ENCODE data around the gene ACTL8. TPM values are rescaled to one million over a fixed set of nuclear protein-coding genes. Genes with fewer than 3 reads are reported as not detected.
"Not testable (repeated sequence)": the region's sequence is repeated elsewhere in the genome, so short reads cannot be mapped to it uniquely, and the experiment has no call there.

Gene ACTL8
- total and polyA plus RNA-seq, 5 donors, result not detected

DNA sequence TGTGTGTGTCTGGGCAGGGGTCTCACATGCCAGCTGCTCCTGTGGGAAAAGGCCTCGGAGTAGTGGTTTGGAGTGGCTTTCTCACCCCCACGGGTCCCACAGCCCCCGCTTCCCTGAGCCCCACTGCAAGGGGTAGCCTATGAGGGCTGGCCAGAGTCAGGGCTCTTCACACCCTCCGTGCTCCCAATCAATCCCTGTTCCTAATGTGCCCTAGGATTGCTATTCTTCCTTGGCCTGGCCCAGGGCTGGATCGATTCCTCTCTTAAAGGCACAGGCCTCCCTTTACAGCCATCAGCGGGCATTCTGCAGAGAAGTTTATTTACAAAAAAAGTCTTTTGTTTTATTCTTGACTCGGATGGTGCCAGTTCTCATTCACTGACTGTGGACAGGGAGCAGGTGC is 19.3 kb upstream of the ACTL8 start:
- 59% methylated on average over 7 of the region's 7 CpGs for WGBS
- ATAC-seq, result no peak
- H3K27me3 ChIP-seq (ENCODE audit: control insufficient read depth, insufficient read depth), result peaks cover 3% of the 10 kb centered on the region

DNA sequence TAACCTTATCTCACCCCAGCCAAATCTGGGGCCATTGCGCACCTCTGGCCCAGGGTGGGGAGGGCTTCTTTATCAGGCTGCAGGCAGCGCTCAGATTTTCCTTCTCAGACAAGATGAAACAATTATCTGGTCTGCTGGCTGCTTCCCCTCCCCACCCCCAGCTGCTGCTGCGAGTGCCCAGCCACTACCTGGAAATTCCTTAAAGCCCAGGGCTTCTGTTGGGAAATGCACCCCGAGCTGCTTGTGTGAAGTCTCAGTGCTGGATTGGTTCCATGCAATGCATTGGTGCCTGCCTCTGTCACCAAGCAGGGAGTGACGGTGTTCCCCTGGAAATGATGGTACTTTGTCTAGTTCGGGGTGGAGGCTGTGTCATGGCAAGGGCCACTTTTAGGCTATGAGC is 18.5 kb upstream of the ACTL8 start:
- peaks cover 3% of the 10 kb centered on the region for H3K27me3 ChIP-seq (ENCODE audit: control insufficient read depth, insufficient read depth)
- H3K4me1 ChIP-seq (ENCODE audit: control insufficient read depth, insufficient read depth, low read length), result no peaks in the 10 kb centered on the region
- no peaks in the 10 kb centered on the region for H3K9me3 ChIP-seq (ENCODE audit: control insufficient read depth, low read length)
- no peak for ATAC-seq
- intact Hi-C loops (cut with DNase I), result no loop called here
- DNase-seq, result no peak
- 77% methylated on average over 6 of the region's 6 CpGs for WGBS
- H3K4me3 ChIP-seq (ENCODE audit: low read length), result no peak overlapping the region
- no peak overlapping the region for H3K27ac ChIP-seq (ENCODE audit: low read length)

More for the DNA sequence above, 19.3 kb upstream of the ACTL8 start:
- no peaks in the 10 kb centered on the region for H3K4me1 ChIP-seq (ENCODE audit: control insufficient read depth, insufficient read depth, low read length)
- no peak overlapping the region for H3K27ac ChIP-seq (ENCODE audit: low read length)
- H3K9me3 ChIP-seq (ENCODE audit: control insufficient read depth, low read length), result no peaks in the 10 kb centered on the region
- no peak for DNase-seq
- intact Hi-C loops (cut with DNase I), result no loop called here
- no peak overlapping the region for H3K4me3 ChIP-seq (ENCODE audit: low read length)

DNA sequence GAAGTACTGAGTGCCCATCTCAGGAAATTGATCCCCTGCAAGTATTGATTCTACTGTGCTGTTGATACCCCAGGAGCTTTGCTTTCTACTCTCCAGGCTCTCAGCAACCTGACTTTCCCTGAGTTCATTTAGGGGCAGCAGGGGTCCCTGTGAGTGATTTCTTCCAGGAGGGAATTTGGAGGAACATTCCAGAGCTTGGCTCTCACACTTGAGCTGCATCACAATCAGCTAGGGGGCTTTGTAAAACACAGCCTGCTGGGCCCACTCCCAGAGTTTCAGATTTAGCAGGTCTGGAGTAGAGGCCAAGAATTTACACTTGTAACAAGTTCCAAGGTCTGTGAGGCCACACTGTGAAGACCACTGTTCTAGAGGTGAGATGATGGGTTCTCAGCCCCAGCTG is 16.1 kb upstream of the ACTL8 start:
- DNase-seq (no peak), ATAC-seq (no peak)
- no peaks in the 10 kb centered on the region for H3K9me3 ChIP-seq (ENCODE audit: control insufficient read depth, low read length)
- no peak overlapping the region for H3K4me3 ChIP-seq (ENCODE audit: low read length)
- H3K27ac ChIP-seq (ENCODE audit: low read length), result no peak overlapping the region
- intact Hi-C loops (cut with DNase I), result no loop called here
- H3K4me1 ChIP-seq (ENCODE audit: control insufficient read depth, insufficient read depth, low read length), result no peaks in the 10 kb centered on the region
- H3K27me3 ChIP-seq (ENCODE audit: control insufficient read depth, insufficient read depth), result peaks cover 3% of the 10 kb centered on the region

DNA sequence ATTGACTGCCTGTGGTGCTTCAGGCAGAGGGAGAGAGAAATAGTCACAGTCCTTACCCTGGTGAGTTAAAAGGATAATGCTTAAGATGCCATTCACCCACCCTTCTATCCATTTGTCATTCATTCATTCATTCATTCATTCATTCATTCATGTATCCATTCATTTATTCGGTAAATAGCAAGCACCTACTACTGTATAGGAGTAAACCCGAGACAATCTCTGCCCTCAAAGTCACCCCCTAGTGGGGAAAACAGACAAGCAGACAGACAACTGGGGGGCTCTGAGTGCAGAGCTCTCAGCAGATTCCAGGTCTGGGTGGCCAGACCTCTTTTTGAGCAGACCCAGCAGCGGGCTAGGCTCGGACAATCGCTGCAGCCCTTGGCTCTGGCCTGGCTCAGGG is 14.1 kb upstream of the ACTL8 start:
- 70% methylated on average over 5 of the region's 5 CpGs for WGBS
- Histone ChIP-seq H3K4me3 (ENCODE audit: low read length) (no peak overlapping the region), H3K9me3 (ENCODE audit: control insufficient read depth, low read length) (no peaks in the 10 kb centered on the region), H3K27ac (ENCODE audit: low read length) (no peak overlapping the region), H3K27me3 (ENCODE audit: control insufficient read depth, insufficient read depth) (peaks cover 3% of the 10 kb centered on the region), H3K4me1 (ENCODE audit: control insufficient read depth, insufficient read depth, low read length) (no peaks in the 10 kb centered on the region)
- intact Hi-C loops (cut with DNase I), result no loop called here
- no peak for DNase-seq
- ATAC-seq, result no peak

DNA sequence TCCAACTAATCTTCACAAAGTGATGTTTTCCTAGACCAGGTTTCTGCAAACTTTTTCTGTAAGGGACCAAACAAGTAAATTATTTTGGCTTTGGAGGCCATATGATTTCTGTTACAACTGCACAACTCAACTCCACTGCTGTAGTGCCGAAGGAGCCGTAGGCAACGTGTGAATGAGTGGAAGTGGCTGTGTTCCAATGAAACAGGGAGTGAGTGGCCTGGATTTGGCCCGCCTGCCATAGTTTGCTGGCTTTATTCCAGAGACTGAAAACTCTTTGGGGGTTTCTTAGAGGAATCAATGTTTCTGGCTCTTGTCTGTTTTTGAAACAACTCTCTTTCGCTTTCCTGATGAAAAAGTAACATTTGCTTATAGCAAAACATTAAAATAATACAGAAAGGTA is 12.6 kb upstream of the ACTL8 start:
- no peak overlapping the region for H3K27ac ChIP-seq (ENCODE audit: low read length)
- H3K4me3 ChIP-seq (ENCODE audit: low read length), result no peak overlapping the region
- 15% methylated on average over 5 of the region's 5 CpGs for WGBS
- DNase-seq (peak in 1 of 3 donors; percentile 59), ATAC-seq (peak; percentile 65 to 71)
- no peaks in the 10 kb centered on the region for H3K9me3 ChIP-seq (ENCODE audit: control insufficient read depth, low read length)
- no peaks in the 10 kb centered on the region for H3K4me1 ChIP-seq (ENCODE audit: control insufficient read depth, insufficient read depth, low read length)
- H3K27me3 ChIP-seq (ENCODE audit: control insufficient read depth, insufficient read depth), result peaks cover 3% of the 10 kb centered on the region
- intact Hi-C loops (cut with DNase I), result no loop called here

DNA sequence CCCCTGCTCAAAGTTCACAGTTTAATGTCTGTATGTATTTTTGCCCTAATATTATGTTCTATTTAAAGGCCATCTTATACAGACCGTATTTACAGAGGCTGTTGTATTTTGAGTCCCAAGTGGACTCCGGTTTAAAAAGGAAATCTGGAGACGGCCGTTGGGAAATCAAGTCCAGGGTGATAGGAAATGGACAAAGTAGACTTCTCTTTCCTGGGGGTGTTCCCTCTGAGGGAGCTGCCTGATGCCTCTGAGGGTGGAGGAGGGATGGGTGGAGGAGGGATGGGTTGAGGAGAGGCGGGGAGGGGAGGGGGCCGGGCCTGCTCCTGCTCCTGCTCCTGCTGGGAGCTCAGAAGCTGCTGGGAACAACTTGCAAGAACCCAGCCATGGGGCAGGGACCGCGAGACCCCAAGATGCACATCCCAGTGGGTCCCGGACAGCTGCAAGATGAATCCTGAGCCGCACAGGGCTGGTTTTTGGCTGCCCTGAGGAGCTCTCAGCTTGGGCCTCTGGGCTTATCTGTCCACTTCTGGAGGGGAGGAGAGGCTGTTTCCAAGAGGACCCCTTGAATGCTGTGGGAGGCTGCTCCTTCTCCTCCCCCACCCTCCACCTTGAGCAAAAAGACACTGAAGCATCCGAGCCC is 12.0 kb upstream of the ACTL8 start:
- DNase-seq, result peak in 1 of 3 donors; percentile 54
- Histone ChIP-seq H3K27ac (ENCODE audit: low read length) (no peak overlapping the region), H3K4me3 (ENCODE audit: low read length) (no peak overlapping the region), H3K9me3 (ENCODE audit: control insufficient read depth, low read length) (no peaks in the 10 kb centered on the region), H3K27me3 (ENCODE audit: control insufficient read depth, insufficient read depth) (peaks cover 3% of the 10 kb centered on the region), H3K4me1 (ENCODE audit: control insufficient read depth, insufficient read depth, low read length) (no peaks in the 10 kb centered on the region)
- ATAC-seq, result peak in 1 of 2 donors; percentile 47
- WGBS, result 32% methylated on average over 11 of the region's 11 CpGs
- intact Hi-C loops (cut with DNase I), result no loop called here

DNA sequence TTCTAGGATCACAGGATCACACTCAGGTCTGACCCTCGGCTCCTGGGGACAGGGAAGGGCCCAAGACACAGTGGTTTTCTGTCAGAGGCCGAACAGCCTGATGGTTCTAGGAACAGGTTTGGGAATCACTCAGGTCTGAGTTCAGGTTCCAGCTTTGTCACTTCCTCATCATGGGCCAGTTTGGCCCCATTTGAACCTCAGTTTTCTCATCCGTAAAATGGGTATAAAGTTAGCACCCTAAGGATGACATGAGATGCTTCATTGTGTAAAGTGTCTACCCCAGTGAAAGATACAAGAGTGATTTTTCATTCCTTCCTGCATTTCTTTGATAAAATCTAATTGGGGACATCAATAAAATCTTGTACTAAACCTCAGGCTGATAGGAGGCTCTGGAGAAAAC is 11.2 kb upstream of the ACTL8 start:
- no peak overlapping the region for H3K27ac ChIP-seq (ENCODE audit: low read length)
- H3K4me3 ChIP-seq (ENCODE audit: low read length), result no peak overlapping the region
- 93% methylated on average over 3 of the region's 3 CpGs for WGBS
- H3K9me3 ChIP-seq (ENCODE audit: control insufficient read depth, low read length), result no peaks in the 10 kb centered on the region
- ATAC-seq (no peak), DNase-seq (no peak)
- intact Hi-C loops (cut with DNase I), result no loop called here
- no peaks in the 10 kb centered on the region for H3K4me1 ChIP-seq (ENCODE audit: control insufficient read depth, insufficient read depth, low read length)
- H3K27me3 ChIP-seq (ENCODE audit: control insufficient read depth, insufficient read depth), result peaks cover 3% of the 10 kb centered on the region

DNA sequence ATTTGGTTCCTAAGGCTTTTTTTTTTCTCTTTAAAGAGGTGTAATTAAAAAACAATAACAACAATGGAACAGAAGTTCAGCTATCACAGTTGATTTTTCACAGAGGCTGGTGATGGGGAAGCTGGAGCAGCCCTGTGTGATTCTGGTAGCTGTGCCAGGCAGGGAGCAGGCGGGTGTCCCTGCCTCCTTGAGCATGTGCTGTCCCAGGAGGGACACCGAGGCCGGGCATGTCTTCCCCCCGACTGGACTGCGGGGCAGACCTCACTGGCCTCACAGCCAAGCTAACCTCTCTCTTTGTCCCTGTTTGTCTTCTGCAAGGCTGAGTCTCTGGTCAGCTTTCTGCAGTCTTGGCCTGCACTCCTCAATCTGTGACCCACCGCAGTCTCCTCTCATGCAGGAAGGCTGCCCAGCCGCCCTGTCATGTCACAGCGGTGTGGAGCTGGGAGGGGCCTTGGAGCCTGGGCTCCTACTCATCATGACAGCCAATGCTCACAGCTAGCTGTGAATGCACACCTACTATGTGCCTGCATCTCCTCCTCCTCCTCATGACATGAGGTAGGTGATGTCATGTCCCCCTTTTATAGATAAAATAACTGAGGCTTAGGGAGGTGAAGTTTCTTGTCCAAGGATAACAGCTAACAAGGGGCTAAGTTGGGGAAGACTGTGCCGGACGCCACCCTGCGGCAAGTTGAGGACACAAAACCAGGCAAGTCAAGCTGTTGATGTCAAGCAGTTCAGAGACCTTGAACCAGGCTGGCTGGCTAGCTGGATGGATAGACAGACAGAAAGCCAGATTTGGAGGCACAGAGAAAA is 10.3 kb upstream of the ACTL8 start:
- Histone ChIP-seq H3K4me3 (ENCODE audit: low read length) (no peak overlapping the region), H3K4me1 (ENCODE audit: control insufficient read depth, insufficient read depth, low read length) (no peaks in the 10 kb centered on the region), H3K9me3 (ENCODE audit: control insufficient read depth, low read length) (no peaks in the 10 kb centered on the region), H3K27ac (ENCODE audit: low read length) (no peak overlapping the region), H3K27me3 (ENCODE audit: control insufficient read depth, insufficient read depth) (no peaks in the 10 kb centered on the region)
- 83% methylated on average over 11 of the region's 11 CpGs for WGBS
- intact Hi-C loops (cut with DNase I), result no loop called here
- no peak for ATAC-seq
- DNase-seq, result no peak

DNA sequence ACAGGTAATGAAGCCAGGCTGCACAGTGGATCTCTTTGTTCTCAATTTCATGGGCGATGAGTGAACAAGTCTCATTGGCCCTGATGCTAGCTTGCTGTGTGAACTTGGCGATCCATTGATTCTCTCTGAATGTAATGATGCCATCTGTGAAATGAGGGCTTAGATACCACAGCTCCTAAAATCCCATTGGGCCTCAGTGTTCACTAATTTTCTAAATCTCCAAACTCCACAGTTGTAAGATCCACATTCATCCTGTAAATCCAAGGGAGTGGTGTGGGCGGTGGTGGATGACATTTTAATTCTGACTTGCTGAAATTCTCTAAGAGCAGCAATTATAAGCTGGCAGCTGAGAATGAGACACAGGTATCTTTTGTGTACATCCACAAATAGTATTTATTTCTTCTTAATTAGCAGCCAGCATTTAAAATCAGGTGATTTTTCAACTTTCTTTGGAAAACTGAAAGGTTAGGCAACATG is 9.6 kb upstream of the ACTL8 start:
- intact Hi-C loops (cut with DNase I), result no loop called here
- no peaks in the 10 kb centered on the region for H3K9me3 ChIP-seq (ENCODE audit: control insufficient read depth, low read length)

DNA sequence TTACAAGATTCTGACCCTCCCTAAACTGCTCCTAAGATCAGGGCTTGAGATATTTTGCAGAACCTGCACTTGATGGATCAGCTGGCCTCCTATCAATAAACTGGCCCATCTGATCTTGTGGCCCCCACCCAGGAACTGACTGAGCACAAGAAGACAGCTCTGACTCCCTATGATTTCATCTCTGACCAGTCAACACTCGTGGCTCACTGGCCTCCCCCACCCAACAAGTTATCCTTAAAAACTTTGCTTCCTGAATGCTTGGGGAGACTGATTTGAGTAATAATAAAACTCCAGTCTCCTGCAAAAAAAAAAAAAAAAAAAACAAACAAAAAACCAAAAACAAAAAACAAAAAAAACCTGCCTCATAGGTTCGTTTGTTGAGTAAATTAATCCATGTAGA is 8.9 kb upstream of the ACTL8 start:
- H3K27me3 ChIP-seq (ENCODE audit: control insufficient read depth, insufficient read depth); H3K9me3 ChIP-seq (ENCODE audit: control insufficient read depth, low read length); H3K4me3 ChIP-seq (ENCODE audit: low read length); H3K27ac ChIP-seq (ENCODE audit: low read length); H3K4me1 ChIP-seq (ENCODE audit: control insufficient read depth, insufficient read depth, low read length); DNase-seq; intact Hi-C loops (cut with DNase I); ATAC-seq: not testable (repeated sequence)
- 74% methylated on average over 2 of the region's 2 CpGs for WGBS

More for the DNA sequence above, 9.6 kb upstream of the ACTL8 start:
- Histone ChIP-seq H3K27me3 (ENCODE audit: control insufficient read depth, insufficient read depth) (no peaks in the 10 kb centered on the region), H3K4me1 (ENCODE audit: control insufficient read depth, insufficient read depth, low read length) (no peaks in the 10 kb centered on the region), H3K27ac (ENCODE audit: low read length) (no peak overlapping the region), H3K4me3 (ENCODE audit: low read length) (no peak overlapping the region)
- ATAC-seq, result no peak
- 95% methylated on average over 3 of the region's 3 CpGs for WGBS
- DNase-seq, result no peak

DNA sequence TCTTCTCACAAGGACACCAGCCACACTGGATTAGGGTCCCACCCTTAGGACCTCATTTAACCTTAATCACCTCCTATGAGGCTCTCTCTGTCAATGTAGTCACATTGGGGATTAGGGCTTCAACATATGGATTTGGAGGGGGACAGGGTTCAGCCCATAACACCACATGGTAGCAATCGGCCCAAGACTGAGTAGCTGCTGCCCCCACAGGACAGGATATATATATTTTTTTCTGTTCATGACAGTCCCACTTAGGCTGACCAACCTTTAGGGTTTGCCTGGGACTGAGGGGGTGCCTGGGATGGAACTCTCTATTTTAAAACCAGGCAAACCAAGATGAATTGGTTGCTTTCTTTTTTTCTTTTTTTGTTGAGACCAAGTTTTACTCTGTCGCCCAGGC is 8.2 kb upstream of the ACTL8 start:
- DNase-seq, result no peak
- Histone ChIP-seq H3K27me3 (ENCODE audit: control insufficient read depth, insufficient read depth) (no peaks in the 10 kb centered on the region), H3K9me3 (ENCODE audit: control insufficient read depth, low read length) (no peaks in the 10 kb centered on the region), H3K27ac (ENCODE audit: low read length) (no peak overlapping the region), H3K4me1 (ENCODE audit: control insufficient read depth, insufficient read depth, low read length) (no peaks in the 10 kb centered on the region), H3K4me3 (ENCODE audit: low read length) (no peak overlapping the region)
- no peak for ATAC-seq
- WGBS, result 82% methylated on average over 2 of the region's 2 CpGs
- intact Hi-C loops (cut with DNase I), result no loop called here

All from right cardiac atrium (tissue), 5 donors.